GM12878 (cell line): ENCODE measurements around the gene NOP9. TPM values are rescaled to one million over a fixed set of nuclear protein-coding genes. Genes with fewer than 3 reads are reported as not detected.

Experiments
- ATAC-seq: fragments of 200-7000 bp; cut with Tn5 transposase; 3 replicates; pipeline ENCODE4 v1.9.1; 2020; ENCODE audit warnings: mild to moderate bottlenecking, moderate library complexity
- BruUV-seq: library from RNA; stranded (reverse); fragments of 400-500 nt; replicated peaks from 2 replicates; lab custom pipeline; 2021; lab: Mats Ljungman, UMichigan
- CTCF ChIA-PET: fragments of 300-600 bp; sonication (Branson Sonifier 250); formaldehyde crosslinking; extraction: SDS; loops from one replicate; lab custom pipeline; 2021; ENCODE audit warnings: inconsistent platforms; lab: Yijun Ruan, JAX
- POLR2A ChIA-PET: fragments of 350-600 bp; formaldehyde crosslinking; extraction: SDS; loops from one replicate; lab custom pipeline; 2021; ENCODE audit warnings: inconsistent platforms; lab: Charles Lee
- RAD21 ChIA-PET: fragments of 300-600 bp; sonication (Branson Sonifier 250); formaldehyde crosslinking; loops from one replicate; lab custom pipeline; 2023; ENCODE audit warnings: antibody characterized with exemption; ENCODE audit not compliant: unreplicated experiment; lab: Charles Lee
- SMC1A ChIA-PET: fragments of 300-600 bp; sonication (Branson Sonifier 250); formaldehyde crosslinking; loops from one replicate; lab custom pipeline; 2023; ENCODE audit not compliant: unreplicated experiment, uncharacterized antibody; lab: Charles Lee
- DNase-seq: peaks from one replicate; pipeline ENCODE4 v3.0.0-alpha.2; 2011; ENCODE audit warnings: low read depth, low spot score
- FAIRE-seq: peaks from 3 replicates; lab custom pipeline; 2011; peaks lifted over from hg19 to GRCh38; lab: Jason Lieb, UNC
- H2AFZ ChIP-seq: 2 replicates; pipeline ENCODE4 v1.6.0; 2011; ENCODE audit warnings: low read depth, low read length, control low read depth; ENCODE audit not compliant: control insufficient read depth
- H3K27ac ChIP-seq: 2 replicates; pipeline ENCODE4 v1.5.1; 2011; ENCODE audit warnings: control low read depth; ENCODE audit not compliant: control insufficient read depth, insufficient read depth
- H3K27me3 ChIP-seq, 2 experiments: replicated peaks in 1 of 2; 2 replicates each; pipeline versions ENCODE4 v1.6.0 to v1.6.1; 2011; ENCODE audit warnings: low read length in 1 of 2; ENCODE audit not compliant: control insufficient read depth in 2 of 2, insufficient read depth in 2 of 2
- H3K36me3 ChIP-seq, 2 experiments: 2 replicates each; pipeline ENCODE4 v1.5.1; 2011; ENCODE audit warnings: low read length in 1 of 2; ENCODE audit not compliant: control insufficient read depth in 2 of 2, insufficient read depth in 2 of 2
- H3K4me1 ChIP-seq: 2 replicates; pipeline ENCODE4 v1.6.1; 2011; ENCODE audit warnings: mild to moderate bottlenecking, low read length, moderate library complexity, mixed read lengths; ENCODE audit not compliant: control insufficient read depth, insufficient read depth
- H3K4me2 ChIP-seq: 2 replicates; pipeline ENCODE4 v1.6.0; 2011; ENCODE audit warnings: control low read depth; ENCODE audit not compliant: control insufficient read depth, insufficient read depth
- H3K4me3 ChIP-seq: fragments of 200-600 bp; sonication (generic); 2 replicates; pipeline ENCODE4 v1.5.1; 2016
- H3K79me2 ChIP-seq: 2 replicates; pipeline ENCODE4 v1.6.0; 2011; ENCODE audit warnings: low read length; ENCODE audit not compliant: control insufficient read depth, insufficient read depth
- H3K9ac ChIP-seq: 2 replicates; pipeline ENCODE4 v1.8.0; 2011; ENCODE audit warnings: low read length, control low read depth, mixed read lengths; ENCODE audit not compliant: control insufficient read depth, insufficient read depth
- H3K9me3 ChIP-seq: replicated peaks from 3 replicates; pipeline ENCODE4 v1.5.1; 2011; ENCODE audit warnings: mild to moderate bottlenecking, low read length; ENCODE audit not compliant: control insufficient read depth, insufficient read depth
- H4K20me1 ChIP-seq: 2 replicates; pipeline ENCODE4 v1.6.0; 2011; ENCODE audit not compliant: control insufficient read depth, insufficient read depth
- CHD1 ChIP-seq: IDR thresholded peaks from 2 replicates; pipeline ENCODE4 v1.6.1; 2012; ENCODE audit warnings: low read depth, low read length, improper control_type of control experiment
- GABPA ChIP-seq: IDR thresholded peaks from 2 replicates; pipeline ENCODE4 v1.6.1; 2014; ENCODE audit warnings: antibody characterized with exemption, low read depth, mild to moderate bottlenecking, inconsistent platforms
- HDAC6 ChIP-seq: fragments of 200-600 bp; sonication (generic); IDR thresholded peaks from one replicate; pipeline ENCODE4 v1.8.0; 2017; ENCODE audit warnings: antibody characterized with exemption; ENCODE audit not compliant: unreplicated experiment
- KDM1A ChIP-seq: fragments of 200-600 bp; sonication (generic); IDR thresholded peaks from 2 replicates; pipeline ENCODE4 v1.6.1; 2016; ENCODE audit warnings: borderline replicate concordance
- LARP7 ChIP-seq: fragments of 450-650 bp; IDR thresholded peaks from 2 replicates; pipeline ENCODE4 v1.6.1; 2017; ENCODE audit warnings: mild to moderate bottlenecking
- NFXL1 ChIP-seq: fragments of 450-650 bp; IDR thresholded peaks from 2 replicates; pipeline ENCODE4 v1.6.1; 2017; ENCODE audit warnings: antibody characterized with exemption, mild to moderate bottlenecking, borderline replicate concordance
- PML ChIP-seq: IDR thresholded peaks from 2 replicates; pipeline ENCODE4 v1.6.1; 2012; ENCODE audit warnings: low read length, inconsistent platforms
- RAD51 ChIP-seq: fragments of 450-650 bp; IDR thresholded peaks from 2 replicates; pipeline ENCODE4 v1.6.1; 2016; ENCODE audit warnings: moderate library complexity, mild to moderate bottlenecking, inconsistent platforms
- RCOR1 ChIP-seq: conservative IDR thresholded peaks from 2 replicates; pipeline ENCODE4 v1.6.1; 2012; ENCODE audit warnings: low read depth, low read length, improper control_type of control experiment
- SIX5 ChIP-seq: IDR thresholded peaks from 2 replicates; pipeline ENCODE4 v1.6.1; 2011; ENCODE audit warnings: mild to moderate bottlenecking, low read depth, low read length, moderate library complexity; ENCODE audit not compliant: severe bottlenecking
- SMC3 ChIP-seq: IDR thresholded peaks from 2 replicates; pipeline ENCODE4 v1.6.1; 2011; ENCODE audit warnings: low read length, improper control_type of control experiment, borderline replicate concordance
- SUZ12 ChIP-seq: fragments of 200-600 bp; sonication (generic); IDR thresholded peaks from one replicate; pipeline ENCODE4 v1.6.1; 2018; ENCODE audit warnings: antibody characterized with exemption, mild to moderate bottlenecking; ENCODE audit not compliant: unreplicated experiment
- TARDBP ChIP-seq: IDR thresholded peaks from 2 replicates; pipeline ENCODE4 v1.6.1; 2016; ENCODE audit warnings: borderline replicate concordance
- YBX1 ChIP-seq: fragments of 450-650 bp; IDR thresholded peaks from 2 replicates; pipeline ENCODE4 v1.6.1; 2016; ENCODE audit warnings: antibody characterized with exemption
- WGBS: methylation state at CpG from one replicate; pipeline ENCODE4 v1.1.6; 2016; ENCODE audit warnings: low lambda C conversion rate; ENCODE audit not compliant: insufficient replicate concordance, insufficient coverage; ENCODE audit errors: missing lambda C conversion rate; 5-methylcytosine and 5-hydroxymethylcytosine counted together
- in situ Hi-C: fragments of 300-500 bp; cut with MboI; formaldehyde crosslinking; loops from 9 replicates; pipeline ENCODE4 v1.14.3; 2018; ENCODE audit warnings: mixed read lengths
- intact Hi-C: fragments of 100-400 bp; cut with micrococcal nuclease; formaldehyde crosslinking; loops from one replicate; pipeline ENCODE4 v1.14.2; 2022; ENCODE audit not compliant: unreplicated experiment
- polyA plus RNA-seq, 11 experiments: library from polyadenylated mRNA; depleted of rRNA in 4 of 11; unstranded in 6 of 11; stranded (reverse) in 5 of 11; fragments of >200 nt; fragmentation: Nextera tagmentation in 4 of 11; fragmentation: Illumina TruSeq in 1 of 11; extraction: Ambion mirVana in 4 of 11; extraction: Trizol in 1 of 11; gene quantifications; 1 replicate in 1 of 11; 2 replicates in 10 of 11; pipeline versions ENCODE4 v1.2.1 to v1.2.3, GENCODE V29; 2011 to 2016; ENCODE audit warnings: inconsistent platforms in 2 of 11, missing spikeins in 2 of 11, low read depth in 1 of 11
- total RNA-seq, 4 experiments: library from RNA; depleted of rRNA in 3 of 4; stranded (reverse); fragments of >200 nt in 3 of 4; fragmentation: Illumina TruSeq in 1 of 4; extraction: Trizol in 1 of 4; gene quantifications; 2 replicates each; pipeline versions ENCODE4 v1.2.1 to v1.2.3, GENCODE V29; 2013 to 2021
- TF ChIP-seq, protein P1 (sequence below): fragments of 450-650 bp; IDR thresholded peaks from 2 replicates; pipeline ENCODE4 v1.6.1; 2016; ENCODE audit warnings: mild to moderate bottlenecking
- TF ChIP-seq, protein P2 (sequence below): fragments of 450-650 bp; IDR thresholded peaks from 2 replicates; pipeline ENCODE4 v1.6.1; 2014; ENCODE audit warnings: mild to moderate bottlenecking

NOP9 gene
- total and polyA plus RNA-seq, 10 of the 15 experiments (the other 5 are each of a cell fraction or from before 2014, with no cell fraction given), result 2.4 to 43.9 (median 20.3) TPM

GRCh38 chr14:24325963-24326362 is 26.3 kb downstream of the NOP9 start (continued):
- TF ChIP-seq, protein P1, sequence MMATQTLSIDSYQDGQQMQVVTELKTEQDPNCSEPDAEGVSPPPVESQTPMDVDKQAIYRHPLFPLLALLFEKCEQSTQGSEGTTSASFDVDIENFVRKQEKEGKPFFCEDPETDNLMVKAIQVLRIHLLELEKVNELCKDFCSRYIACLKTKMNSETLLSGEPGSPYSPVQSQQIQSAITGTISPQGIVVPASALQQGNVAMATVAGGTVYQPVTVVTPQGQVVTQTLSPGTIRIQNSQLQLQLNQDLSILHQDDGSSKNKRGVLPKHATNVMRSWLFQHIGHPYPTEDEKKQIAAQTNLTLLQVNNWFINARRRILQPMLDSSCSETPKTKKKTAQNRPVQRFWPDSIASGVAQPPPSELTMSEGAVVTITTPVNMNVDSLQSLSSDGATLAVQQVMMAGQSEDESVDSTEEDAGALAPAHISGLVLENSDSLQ, result no peak
- TF ChIP-seq SUZ12 (no peak), SMC3 (no peak), GABPA (no peak), NFXL1 (no peak), SIX5 (no peak), KDM1A (no peak), TARDBP (no peak)

- ATAC-seq (no peak), FAIRE-seq (no peak), DNase-seq (no peak)
- BruUV-seq, result no TSS peak
- ChIA-PET SMC1A (interaction anchor here (0.7 to 1.6 kb wide), 3 partner anchors 104 to 219 kb away, joined by 3 to 6 read pairs (median 3); no protein-coding TSS in a partner anchor), RAD21 (interaction anchor here (1.1 to 3.9 kb wide), 4 partner anchors 18 to 104 kb away, joined by 3 to 26 read pairs (median 4); partner anchors contain the start of gene TINF2), CTCF (interaction anchor here (0.8 to 16.6 kb wide), 9 partner anchors 9 to 112 kb away, joined by 3 to 452 read pairs (median 5); partner anchors contain the start of genes CBLN3, CIDEB, KHNYN and LTB4R), POLR2A (interaction anchor here (0.6 to 1.4 kb wide), 4 partner anchors 15 to 103 kb away, joined by 3 to 7 read pairs (median 4); partner anchors contain the start of gene KHNYN)
- no peak overlapping the region for H3K27ac ChIP-seq
- no peaks in the 10 kb centered on the region for H4K20me1 ChIP-seq
- H3K4me1 ChIP-seq, result peaks cover 1% of the 10 kb centered on the region
- H3K4me3 ChIP-seq, result no peak overlapping the region
- intact Hi-C loops, result no loop called here
- no peak overlapping the region for H2AFZ ChIP-seq
- H3K27me3 ChIP-seq, result no peaks in the 10 kb centered on the region
- no peaks in the 10 kb centered on the region for H3K9me3 ChIP-seq
- H3K9ac ChIP-seq, result no peak overlapping the region
- H3K4me2 ChIP-seq, result no peak overlapping the region
- in situ Hi-C loops, result no loop called here
- TF ChIP-seq RCOR1, result no peak
- TF ChIP-seq PML, result no peak
- no peak for TF ChIP-seq CHD1
- no peak for TF ChIP-seq RAD51
- TF ChIP-seq LARP7, result no peak
- TF ChIP-seq YBX1, result no peak
- TF ChIP-seq, protein P2, sequence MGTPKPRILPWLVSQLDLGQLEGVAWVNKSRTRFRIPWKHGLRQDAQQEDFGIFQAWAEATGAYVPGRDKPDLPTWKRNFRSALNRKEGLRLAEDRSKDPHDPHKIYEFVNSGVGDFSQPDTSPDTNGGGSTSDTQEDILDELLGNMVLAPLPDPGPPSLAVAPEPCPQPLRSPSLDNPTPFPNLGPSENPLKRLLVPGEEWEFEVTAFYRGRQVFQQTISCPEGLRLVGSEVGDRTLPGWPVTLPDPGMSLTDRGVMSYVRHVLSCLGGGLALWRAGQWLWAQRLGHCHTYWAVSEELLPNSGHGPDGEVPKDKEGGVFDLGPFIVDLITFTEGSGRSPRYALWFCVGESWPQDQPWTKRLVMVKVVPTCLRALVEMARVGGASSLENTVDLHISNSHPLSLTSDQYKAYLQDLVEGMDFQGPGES, result no peak
- no peak for TF ChIP-seq HDAC6
- H3K36me3 ChIP-seq, result no peaks in the 10 kb centered on the region
- H3K79me2 ChIP-seq, result no peaks in the 10 kb centered on the region
- WGBS, result 46% methylated on average over 2 of the region's 2 CpGs
Observed at GRCh38 chr14:24327303-24327702, 27.7 kb downstream of the NOP9 start.
